ENCODE results near the gene OR2A12.
A peak's percentile ranks its signal among the peaks of the same experiment; 100 is the strongest.
"Not testable (repeated sequence)": the region's sequence is repeated elsewhere in the genome, so short reads cannot be mapped to it uniquely, and the experiment has no call there.

OR2A12 gene

DNA sequence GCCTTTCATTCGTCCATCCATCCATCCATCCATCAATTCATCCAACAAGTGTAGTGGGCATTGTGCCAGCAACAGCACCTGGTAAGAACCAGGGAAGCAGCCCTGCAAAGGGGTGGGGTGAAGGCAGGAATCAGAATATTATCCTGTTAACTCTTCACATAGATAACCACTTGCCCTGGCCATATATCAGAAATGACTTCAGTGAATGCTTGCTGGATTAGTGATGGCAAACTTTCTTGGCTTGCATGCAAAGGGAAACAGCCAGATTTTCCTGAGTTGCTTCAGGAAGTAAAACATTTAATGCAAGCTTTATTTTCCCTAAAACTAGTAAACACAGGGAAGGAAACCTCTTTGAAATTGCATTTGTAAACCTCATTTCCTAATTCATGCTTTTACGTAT lies 36.6 kb upstream of the OR2A12 start:
- Histone ChIP-seq H3K36me3 (ENCODE audit: control insufficient read depth, insufficient read depth, low read length) (no peaks in the 10 kb centered on the region), H3K4me3 (ENCODE audit: low read length) (no peak overlapping the region), H3K56ac (ENCODE audit: low read length) (no peak overlapping the region), H3K27ac (ENCODE audit: low read depth, low read length) (no peak overlapping the region), H3K4me2 (ENCODE audit: low read length) (no peak overlapping the region), H4K5ac (ENCODE audit: low read length) (no peak overlapping the region), H2BK120ac (ENCODE audit: low read depth, low read length) (no peak overlapping the region), H3K4ac (ENCODE audit: low read depth, low read length) (no peak overlapping the region), H3K4me1 (ENCODE audit: control insufficient read depth, low read depth, low read length) (no peaks in the 10 kb centered on the region), H3K79me1 (ENCODE audit: low read length) (no peaks in the 10 kb centered on the region), H3K23ac (ENCODE audit: low read length) (no peak overlapping the region), H4K8ac (ENCODE audit: low read depth, low read length) (no peak overlapping the region), H3K18ac (ENCODE audit: low read length) (no peak overlapping the region), H3K27me3 (ENCODE audit: insufficient read depth, low read length, poor library complexity) (no peaks in the 10 kb centered on the region), H2BK5ac (ENCODE audit: low read length) (no peak overlapping the region), H2AK5ac (ENCODE audit: low read length) (no peak overlapping the region), H3K79me2 (ENCODE audit: control insufficient read depth, insufficient read depth, low read length) (no peaks in the 10 kb centered on the region), H2BK15ac (replicated peaks; ENCODE audit: low read depth) (no peak overlapping the region), H3K9ac (ENCODE audit: low read length) (no peak overlapping the region)
- no peak for DNase-seq
- no CpG with 5 or more reads among the region's 2 CpGs for WGBS (ENCODE audit: extremely low coverage, insufficient coverage, low lambda C conversion rate)

DNA sequence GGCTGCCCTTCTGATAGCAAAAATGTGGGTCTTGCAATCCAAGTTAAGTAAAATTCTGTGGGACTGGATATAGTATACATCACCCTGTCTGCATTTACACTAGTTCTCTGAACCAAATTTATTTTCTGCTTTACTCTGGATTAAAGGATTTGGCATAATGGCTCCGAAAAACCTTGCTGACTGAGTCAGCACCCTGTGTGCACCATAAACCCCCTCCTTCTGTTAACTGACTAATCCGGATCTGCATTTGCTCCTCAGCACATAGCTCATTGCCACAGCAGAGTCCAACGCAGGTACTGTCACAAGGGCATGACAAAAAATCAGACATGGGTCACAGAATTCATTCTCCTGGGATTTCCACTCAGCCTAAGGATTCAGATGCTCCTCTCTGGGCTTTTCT lies 36.0 kb upstream of the OR2A12 start:
- Histone ChIP-seq H3K18ac (ENCODE audit: low read length) (no peak overlapping the region), H4K8ac (ENCODE audit: low read depth, low read length) (no peak overlapping the region), H3K4me3 (ENCODE audit: low read length) (no peak overlapping the region), H3K23ac (ENCODE audit: low read length) (no peak overlapping the region), H3K4ac (ENCODE audit: low read depth, low read length) (no peak overlapping the region), H3K27me3 (ENCODE audit: insufficient read depth, low read length, poor library complexity) (no peaks in the 10 kb centered on the region), H2BK5ac (ENCODE audit: low read length) (no peak overlapping the region), H3K56ac (ENCODE audit: low read length) (no peak overlapping the region), H2AK5ac (ENCODE audit: low read length) (no peak overlapping the region), H4K5ac (ENCODE audit: low read length) (no peak overlapping the region), H3K27ac (ENCODE audit: low read depth, low read length) (no peak overlapping the region), H3K9ac (ENCODE audit: low read length) (no peak overlapping the region), H2BK120ac (ENCODE audit: low read depth, low read length) (no peak overlapping the region), H2BK15ac (replicated peaks; ENCODE audit: low read depth) (no peak overlapping the region), H3K79me1 (ENCODE audit: low read length) (no peaks in the 10 kb centered on the region), H3K79me2 (ENCODE audit: control insufficient read depth, insufficient read depth, low read length) (no peaks in the 10 kb centered on the region), H3K4me1 (ENCODE audit: control insufficient read depth, low read depth, low read length) (no peaks in the 10 kb centered on the region), H3K36me3 (ENCODE audit: control insufficient read depth, insufficient read depth, low read length) (no peaks in the 10 kb centered on the region), H3K4me2 (ENCODE audit: low read length) (no peak overlapping the region)
- no CpG with 5 or more reads among the region's 3 CpGs for WGBS (ENCODE audit: extremely low coverage, insufficient coverage, low lambda C conversion rate)
- DNase-seq: no peak

DNA sequence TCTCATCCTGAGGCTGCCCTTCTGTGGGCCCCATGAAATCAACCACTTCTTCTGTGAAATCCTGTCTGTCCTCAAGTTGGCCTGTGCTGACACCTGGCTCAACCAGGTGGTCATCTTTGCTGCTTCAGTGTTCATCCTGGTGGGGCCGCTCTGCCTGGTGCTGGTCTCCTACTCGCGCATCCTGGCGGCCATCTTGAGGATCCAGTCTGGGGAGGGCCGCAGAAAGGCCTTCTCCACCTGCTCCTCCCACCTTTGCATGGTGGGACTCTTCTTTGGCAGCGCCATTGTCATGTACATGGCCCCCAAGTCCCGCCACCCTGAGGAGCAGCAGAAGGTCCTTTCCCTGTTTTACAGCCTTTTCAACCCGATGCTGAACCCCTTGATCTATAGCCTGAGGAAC lies 35.2 kb upstream of the OR2A12 start:
- not testable (repeated sequence) for H3K9ac ChIP-seq (ENCODE audit: low read length); H3K4me1 ChIP-seq (ENCODE audit: control insufficient read depth, low read depth, low read length); H3K27ac ChIP-seq (ENCODE audit: low read depth, low read length); H2BK5ac ChIP-seq (ENCODE audit: low read length); H3K4ac ChIP-seq (ENCODE audit: low read depth, low read length); H3K56ac ChIP-seq (ENCODE audit: low read length); H2BK15ac ChIP-seq (replicated peaks; ENCODE audit: low read depth); H3K36me3 ChIP-seq (ENCODE audit: control insufficient read depth, insufficient read depth, low read length); H2BK120ac ChIP-seq (ENCODE audit: low read depth, low read length); H3K79me2 ChIP-seq (ENCODE audit: control insufficient read depth, insufficient read depth, low read length); H3K27me3 ChIP-seq (ENCODE audit: insufficient read depth, low read length, poor library complexity); H2AK5ac ChIP-seq (ENCODE audit: low read length); H3K4me3 ChIP-seq (ENCODE audit: low read length); H3K23ac ChIP-seq (ENCODE audit: low read length); H4K8ac ChIP-seq (ENCODE audit: low read depth, low read length); DNase-seq; H3K18ac ChIP-seq (ENCODE audit: low read length); H4K5ac ChIP-seq (ENCODE audit: low read length); H3K4me2 ChIP-seq (ENCODE audit: low read length); H3K79me1 ChIP-seq (ENCODE audit: low read length)
- no CpG with 5 or more reads among the region's 8 CpGs for WGBS (ENCODE audit: extremely low coverage, insufficient coverage, low lambda C conversion rate)

- no peak for DNase-seq
- Histone ChIP-seq H3K23ac (ENCODE audit: low read length) (no peak overlapping the region), H3K18ac (ENCODE audit: low read length) (no peak overlapping the region), H4K5ac (ENCODE audit: low read length) (no peak overlapping the region), H2BK5ac (ENCODE audit: low read length) (no peak overlapping the region), H3K79me2 (ENCODE audit: control insufficient read depth, insufficient read depth, low read length) (no peaks in the 10 kb centered on the region), H3K56ac (ENCODE audit: low read length) (no peak overlapping the region), H2BK120ac (ENCODE audit: low read depth, low read length) (no peak overlapping the region), H2AK5ac (ENCODE audit: low read length) (no peak overlapping the region), H3K4me2 (ENCODE audit: low read length) (no peak overlapping the region), H3K4me1 (ENCODE audit: control insufficient read depth, low read depth, low read length) (no peaks in the 10 kb centered on the region), H3K4me3 (ENCODE audit: low read length) (no peak overlapping the region), H3K9ac (ENCODE audit: low read length) (no peak overlapping the region), H4K8ac (ENCODE audit: low read depth, low read length) (no peak overlapping the region), H3K79me1 (ENCODE audit: low read length) (no peaks in the 10 kb centered on the region), H3K27me3 (ENCODE audit: insufficient read depth, low read length, poor library complexity) (no peaks in the 10 kb centered on the region), H2BK15ac (replicated peaks; ENCODE audit: low read depth) (no peak overlapping the region), H3K27ac (ENCODE audit: low read depth, low read length) (no peak overlapping the region), H3K36me3 (ENCODE audit: control insufficient read depth, insufficient read depth, low read length) (no peaks in the 10 kb centered on the region), H3K4ac (ENCODE audit: low read depth, low read length) (no peak overlapping the region)
- WGBS (ENCODE audit: extremely low coverage, insufficient coverage, low lambda C conversion rate): no CpG with 5 or more reads among the region's 3 CpGs
Measured at GRCh38 chr7:144057954-144058353, 28.1 kb upstream of the OR2A12 start.

- Histone ChIP-seq H3K4ac (ENCODE audit: low read depth, low read length) (no peak overlapping the region), H4K5ac (ENCODE audit: low read length) (no peak overlapping the region), H2AK5ac (ENCODE audit: low read length) (no peak overlapping the region), H3K56ac (ENCODE audit: low read length) (no peak overlapping the region), H3K27me3 (ENCODE audit: insufficient read depth, low read length, poor library complexity) (no peaks in the 10 kb centered on the region), H3K18ac (ENCODE audit: low read length) (no peak overlapping the region), H3K27ac (ENCODE audit: low read depth, low read length) (no peak overlapping the region), H4K8ac (ENCODE audit: low read depth, low read length) (no peak overlapping the region), H3K4me1 (ENCODE audit: control insufficient read depth, low read depth, low read length) (no peaks in the 10 kb centered on the region), H3K4me2 (ENCODE audit: low read length) (no peak overlapping the region), H3K4me3 (ENCODE audit: low read length) (no peak overlapping the region), H3K79me1 (ENCODE audit: low read length) (no peaks in the 10 kb centered on the region), H3K79me2 (ENCODE audit: control insufficient read depth, insufficient read depth, low read length) (no peaks in the 10 kb centered on the region), H2BK120ac (ENCODE audit: low read depth, low read length) (no peak overlapping the region), H3K23ac (ENCODE audit: low read length) (no peak overlapping the region), H3K36me3 (ENCODE audit: control insufficient read depth, insufficient read depth, low read length) (no peaks in the 10 kb centered on the region), H2BK15ac (replicated peaks; ENCODE audit: low read depth) (no peak overlapping the region), H2BK5ac (ENCODE audit: low read length) (no peak overlapping the region), H3K9ac (ENCODE audit: low read length) (no peak overlapping the region)
- peak; percentile 33 for DNase-seq
- no CpG with 5 or more reads among the region's 3 CpGs for WGBS (ENCODE audit: extremely low coverage, insufficient coverage, low lambda C conversion rate)
Measured at GRCh38 chr7:144063710-144064109, 22.4 kb upstream of the OR2A12 start.

- H3K4me1 ChIP-seq (ENCODE audit: control insufficient read depth, low read depth, low read length): no peaks in the 10 kb centered on the region
- no peaks in the 10 kb centered on the region for H3K79me1 ChIP-seq (ENCODE audit: low read length)
- no CpG with 5 or more reads among the region's 1 CpG for WGBS (ENCODE audit: extremely low coverage, insufficient coverage, low lambda C conversion rate)
- H2BK15ac ChIP-seq (replicated peaks; ENCODE audit: low read depth): no peak within 1 kb of the TSS
- H3K4ac ChIP-seq (ENCODE audit: low read depth, low read length): no peak within 1 kb of the TSS
- H3K23ac ChIP-seq (ENCODE audit: low read length): no peak within 1 kb of the TSS
- H3K18ac ChIP-seq (ENCODE audit: low read length): no peak within 1 kb of the TSS
- DNase-seq: no peak
- no peak within 1 kb of the TSS for H3K56ac ChIP-seq (ENCODE audit: low read length)
- no peak within 1 kb of the TSS for H4K8ac ChIP-seq (ENCODE audit: low read depth, low read length)
- H3K4me3 ChIP-seq (ENCODE audit: low read length): no peak within 1 kb of the TSS
- H4K5ac ChIP-seq (ENCODE audit: low read length): no peak within 1 kb of the TSS
- no peak within 1 kb of the TSS for H3K4me2 ChIP-seq (ENCODE audit: low read length)
- H3K79me2 ChIP-seq (ENCODE audit: control insufficient read depth, insufficient read depth, low read length): no peaks in the 10 kb centered on the region
- no peaks in the 10 kb centered on the region for H3K27me3 ChIP-seq (ENCODE audit: insufficient read depth, low read length, poor library complexity)
- no peaks in the 10 kb centered on the region for H3K36me3 ChIP-seq (ENCODE audit: control insufficient read depth, insufficient read depth, low read length)
- no peak within 1 kb of the TSS for H2BK120ac ChIP-seq (ENCODE audit: low read depth, low read length)
- no peak within 1 kb of the TSS for H3K9ac ChIP-seq (ENCODE audit: low read length)
- H2BK5ac ChIP-seq (ENCODE audit: low read length): no peak within 1 kb of the TSS
- no peak within 1 kb of the TSS for H3K27ac ChIP-seq (ENCODE audit: low read depth, low read length)
- H2AK5ac ChIP-seq (ENCODE audit: low read length): no peak within 1 kb of the TSS
Measured at GRCh38 chr7:144069511-144069910, 16.6 kb upstream of the OR2A12 start, which contains the start of gene OR2A25. Gene OR2A25, plus strand, starts transcription at chr7:144069811. Its CDS starts 4,409 bp downstream, at chr7:144074220.
